Peyer's patch (tissue), 4 donors: ENCODE data around the gene DCLK2. TPM values are rescaled to one million over a fixed set of nuclear protein-coding genes. Genes with fewer than 3 reads are reported as not detected.

Source experiments
- DNase-seq, 3 donors: peaks; one replicate each; pipeline ENCODE4 v3.0.0-alpha.2; 2017 to 2019
- H3K27ac ChIP-seq, 4 donors: fragments of 200-600 bp; sonication (generic); one replicate each; pipeline ENCODE4 v1.5.1; 2016 to 2019
- H3K27me3 ChIP-seq, 2 donors: fragments of 200-600 bp; sonication (generic); one replicate each; pipeline ENCODE4 v1.5.1; 2019
- H3K36me3 ChIP-seq, 3 donors: fragments of 200-600 bp; sonication (generic); one replicate each; pipeline ENCODE4 v1.5.1; 2016 to 2019
- H3K4me1 ChIP-seq, 4 donors: fragments of 200-600 bp; sonication (generic); one replicate each; pipeline ENCODE4 v1.5.1; 2016 to 2019
- H3K4me3 ChIP-seq, 4 donors: fragments of 200-600 bp; sonication (generic); 1 replicate in 3 of 4; 2 replicates in 1 of 4; pipeline ENCODE4 v1.5.1; 2016 to 2019; ENCODE audit warnings: mild to moderate bottlenecking in 1 of 4
- H3K9me3 ChIP-seq, 4 donors: fragments of 200-600 bp; sonication (generic); one replicate each; pipeline ENCODE4 v1.5.1; 2016 to 2019; ENCODE audit warnings: mild to moderate bottlenecking in 1 of 4
- POLR2A ChIP-seq, 2 donors: fragments of 450-650 bp; IDR thresholded peaks; one replicate each; pipeline ENCODE4 v1.5.1; 2017; ENCODE audit warnings: antibody characterized with exemption in 2 of 2, mild to moderate bottlenecking in 2 of 2, moderate library complexity in 2 of 2
- total RNA-seq, 4 donors: library from RNA; depleted of rRNA; stranded (reverse); fragments of >200 nt; gene quantifications; one replicate each; pipeline ENCODE4 v1.1.0, GENCODE V29; 2016
- TF ChIP-seq, protein P1 (sequence below), 6 experiments: fragments of 450-650 bp in 4 of 6; fragments of 200-600 bp in 2 of 6; sonication (generic) in 1 of 6; IDR thresholded peaks; one replicate each; pipeline ENCODE4 v1.5.1; 2017 to 2019; ENCODE audit warnings: antibody characterized with exemption in 6 of 6, mild to moderate bottlenecking in 3 of 6, moderate library complexity in 1 of 6

Gene DCLK2
- total RNA-seq, 4 donors from 2014 or later: 2.1 to 12.4 (median 3.1) TPM

DNA sequence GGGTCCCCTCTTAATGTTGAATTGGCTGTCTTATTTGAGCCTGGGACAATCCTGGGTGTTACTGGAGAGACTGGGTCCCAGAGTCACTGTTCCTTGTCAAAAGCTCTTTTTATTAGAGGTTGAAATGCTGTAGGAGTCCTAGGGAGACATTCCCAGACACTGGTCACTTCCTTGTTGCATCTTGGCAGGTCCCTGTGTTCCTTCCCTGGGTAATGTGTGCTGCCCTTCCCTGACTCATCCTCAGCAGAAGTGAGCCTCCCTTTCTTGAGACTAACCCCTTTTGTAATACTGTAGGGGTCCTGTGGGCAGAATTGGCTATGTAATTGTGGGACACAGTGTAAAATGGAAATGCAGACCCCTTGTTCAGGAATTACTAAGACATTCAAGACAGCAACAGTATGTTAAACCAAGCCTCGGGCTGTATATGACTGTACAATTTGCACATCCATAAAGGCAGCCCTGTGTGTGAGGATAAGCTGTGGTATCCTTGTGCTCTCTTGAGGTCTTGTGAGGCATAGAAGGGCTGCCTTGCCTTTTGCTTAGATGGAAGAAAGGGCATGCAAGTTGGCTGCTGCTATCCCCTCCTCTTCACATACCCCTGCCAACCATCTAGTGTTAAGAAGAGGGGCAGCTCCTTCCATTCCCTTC is 53.5 kb downstream of the DCLK2 start:
- Histone ChIP-seq H3K36me3 (no peaks in the 10 kb centered on the region), H3K4me1 (no peaks in the 10 kb centered on the region), H3K4me3 (no peak overlapping the region), H3K9me3 (no peaks in the 10 kb centered on the region), H3K27ac (no peak overlapping the region), H3K27me3 (no peaks in the 10 kb centered on the region)
- TF ChIP-seq, protein P1, sequence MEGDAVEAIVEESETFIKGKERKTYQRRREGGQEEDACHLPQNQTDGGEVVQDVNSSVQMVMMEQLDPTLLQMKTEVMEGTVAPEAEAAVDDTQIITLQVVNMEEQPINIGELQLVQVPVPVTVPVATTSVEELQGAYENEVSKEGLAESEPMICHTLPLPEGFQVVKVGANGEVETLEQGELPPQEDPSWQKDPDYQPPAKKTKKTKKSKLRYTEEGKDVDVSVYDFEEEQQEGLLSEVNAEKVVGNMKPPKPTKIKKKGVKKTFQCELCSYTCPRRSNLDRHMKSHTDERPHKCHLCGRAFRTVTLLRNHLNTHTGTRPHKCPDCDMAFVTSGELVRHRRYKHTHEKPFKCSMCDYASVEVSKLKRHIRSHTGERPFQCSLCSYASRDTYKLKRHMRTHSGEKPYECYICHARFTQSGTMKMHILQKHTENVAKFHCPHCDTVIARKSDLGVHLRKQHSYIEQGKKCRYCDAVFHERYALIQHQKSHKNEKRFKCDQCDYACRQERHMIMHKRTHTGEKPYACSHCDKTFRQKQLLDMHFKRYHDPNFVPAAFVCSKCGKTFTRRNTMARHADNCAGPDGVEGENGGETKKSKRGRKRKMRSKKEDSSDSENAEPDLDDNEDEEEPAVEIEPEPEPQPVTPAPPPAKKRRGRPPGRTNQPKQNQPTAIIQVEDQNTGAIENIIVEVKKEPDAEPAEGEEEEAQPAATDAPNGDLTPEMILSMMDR (IDR thresholded peaks at IDR 0.05): no peak
- no peak for TF ChIP-seq POLR2A (IDR thresholded peaks at IDR 0.05)
- DNase-seq: no peak

DNA sequence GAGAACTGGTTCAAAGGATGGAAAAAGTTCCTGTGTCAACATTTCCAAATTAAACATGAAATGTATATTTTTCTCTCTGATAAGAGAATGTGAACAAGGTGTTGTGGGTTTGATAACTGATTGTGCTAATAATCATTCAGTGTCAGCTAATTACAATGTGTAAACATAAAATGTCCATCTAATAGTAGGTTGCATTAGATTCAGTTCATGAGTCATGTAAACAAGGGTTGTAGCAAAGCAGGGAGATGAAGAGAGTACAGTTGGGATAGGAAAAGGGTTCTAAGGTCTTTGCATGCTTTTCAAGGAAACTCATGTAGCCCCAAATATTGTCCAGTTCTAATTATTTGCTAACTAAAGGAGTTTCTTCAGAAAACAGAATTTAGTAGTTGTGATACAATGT is 55.4 kb downstream of the DCLK2 start:
- H3K27me3 ChIP-seq: no peaks in the 10 kb centered on the region
- H3K4me3 ChIP-seq: no peak overlapping the region
- no peak for DNase-seq
- TF ChIP-seq, protein P1 (IDR thresholded peaks at IDR 0.05): no peak
- no peak for TF ChIP-seq POLR2A (IDR thresholded peaks at IDR 0.05)
- H3K4me1 ChIP-seq: no peaks in the 10 kb centered on the region
- no peak overlapping the region for H3K27ac ChIP-seq
- H3K36me3 ChIP-seq: no peaks in the 10 kb centered on the region
- H3K9me3 ChIP-seq: no peaks in the 10 kb centered on the region

DNA sequence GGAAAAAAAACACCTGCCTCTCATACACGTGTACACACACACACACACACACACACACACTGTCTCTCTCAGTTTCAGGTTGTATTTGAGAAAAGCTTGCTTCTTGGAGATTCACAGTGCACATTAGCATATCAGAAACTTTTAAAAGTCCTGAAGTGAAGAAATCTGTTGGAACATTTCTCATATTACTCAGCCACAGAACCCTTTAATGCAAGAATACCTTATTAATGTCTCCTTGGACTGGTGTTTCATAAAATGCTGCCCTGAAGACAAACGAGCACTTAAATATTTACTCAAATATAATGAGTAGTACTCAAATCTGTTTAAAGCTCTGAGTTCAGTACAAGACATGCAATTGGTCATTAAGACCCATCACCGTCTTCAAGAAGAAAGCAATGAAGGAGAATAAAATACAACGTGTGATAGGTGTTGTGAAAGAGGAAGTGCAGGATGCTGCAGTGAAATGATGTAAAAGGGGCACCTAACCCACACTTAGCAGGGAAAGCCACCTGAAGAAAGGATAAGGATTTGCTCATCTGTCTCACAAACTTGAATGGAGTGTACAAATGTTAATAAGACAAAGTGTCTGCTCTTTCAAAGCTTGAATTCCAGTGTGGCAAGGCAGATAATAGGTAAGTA is 57.0 kb downstream of the DCLK2 start:
- Histone ChIP-seq H3K36me3 (no peaks in the 10 kb centered on the region), H3K27ac (no peak overlapping the region), H3K4me1 (no peaks in the 10 kb centered on the region), H3K9me3 (no peaks in the 10 kb centered on the region), H3K27me3 (no peaks in the 10 kb centered on the region), H3K4me3 (no peak overlapping the region)
- no peak for DNase-seq
- TF ChIP-seq, protein P1 (IDR thresholded peaks at IDR 0.05): no peak
- TF ChIP-seq POLR2A (IDR thresholded peaks at IDR 0.05): no peak

DNA sequence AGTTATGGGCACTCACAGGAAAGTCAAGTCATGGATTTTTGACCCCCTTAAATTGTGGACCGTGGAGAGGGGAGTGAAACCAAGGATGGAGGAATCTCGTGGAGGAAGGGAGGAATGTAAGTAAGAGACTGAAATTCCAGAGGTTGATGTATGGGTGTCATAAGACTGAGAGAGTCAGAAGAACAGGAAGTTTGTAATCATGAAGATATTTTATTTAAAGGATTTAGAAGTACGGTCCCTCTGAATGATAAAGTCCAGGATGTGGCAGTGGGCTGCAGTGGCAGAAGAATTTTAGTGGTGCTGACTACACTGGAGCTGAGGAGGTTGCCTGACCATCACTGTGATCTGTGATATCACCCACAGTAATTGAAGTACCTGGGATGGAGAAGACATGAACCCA is 57.8 kb downstream of the DCLK2 start:
- no peaks in the 10 kb centered on the region for H3K36me3 ChIP-seq
- no peaks in the 10 kb centered on the region for H3K4me1 ChIP-seq
- H3K27ac ChIP-seq: no peak overlapping the region
- no peaks in the 10 kb centered on the region for H3K9me3 ChIP-seq
- no peak overlapping the region for H3K4me3 ChIP-seq
- TF ChIP-seq, protein P1 (IDR thresholded peaks at IDR 0.05): no peak
- TF ChIP-seq POLR2A (IDR thresholded peaks at IDR 0.05): no peak
- no peaks in the 10 kb centered on the region for H3K27me3 ChIP-seq
- no peak for DNase-seq

DNA sequence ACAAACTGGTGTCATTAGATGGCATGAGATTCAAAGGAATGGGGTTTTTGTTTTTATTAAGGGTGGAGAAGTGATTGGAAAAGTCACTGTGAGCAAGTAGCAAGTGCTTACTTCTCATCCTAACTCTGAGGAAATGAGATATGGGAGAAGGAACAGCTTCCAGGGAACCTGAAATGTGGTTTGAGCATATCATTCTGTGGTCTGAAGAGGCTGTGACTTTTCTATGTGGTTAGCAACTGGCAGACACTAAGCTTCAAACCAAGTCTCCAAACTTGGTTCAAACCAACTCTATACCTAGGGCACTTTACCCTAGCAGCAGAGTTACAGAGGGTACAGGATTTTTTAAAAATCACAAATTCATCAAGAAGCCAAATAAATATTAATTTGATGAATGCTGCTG is 58.2 kb downstream of the DCLK2 start:
- TF ChIP-seq, protein P1 (IDR thresholded peaks at IDR 0.05): no peak
- no peak for TF ChIP-seq POLR2A (IDR thresholded peaks at IDR 0.05)
- DNase-seq: no peak
- no peak overlapping the region for H3K27ac ChIP-seq

More for the DNA sequence above, 58.2 kb downstream of the DCLK2 start:
- H3K36me3 ChIP-seq: no peaks in the 10 kb centered on the region
- H3K27me3 ChIP-seq: no peaks in the 10 kb centered on the region
- H3K4me1 ChIP-seq: no peaks in the 10 kb centered on the region
- H3K9me3 ChIP-seq: no peaks in the 10 kb centered on the region
- no peak overlapping the region for H3K4me3 ChIP-seq
